K562 (cell line): Measurements from ENCODE around the gene CDC42EP2. TPM values are rescaled to one million over a fixed set of nuclear protein-coding genes. Genes with fewer than 3 reads are reported as not detected.

Experiments used
- ETV1 ChIP-seq: fragments of 450-650 bp; conservative IDR thresholded peaks from 2 replicates; pipeline ENCODE4 v1.6.1; 2016; ENCODE audit warnings: missing genetic modification characterization, control low read depth, low read depth, missing compliant biosample characterization
- HDAC1 ChIP-seq, 2 experiments: fragments of 450-650 bp; IDR thresholded peaks; 2 replicates each; pipeline ENCODE4 v1.6.1; 2016 to 2017; ENCODE audit warnings: inconsistent platforms in 1 of 2, mild to moderate bottlenecking in 1 of 2, moderate library complexity in 1 of 2
- MTA1 ChIP-seq: fragments of 450-650 bp; IDR thresholded peaks from 2 replicates; pipeline ENCODE4 v1.6.1; 2017; ENCODE audit warnings: borderline replicate concordance
- NONO ChIP-seq, 2 experiments: fragments of 200-400 bp in 1 of 2; fragments of 450-650 bp in 1 of 2; formaldehyde crosslinking in 1 of 2; IDR thresholded peaks; 2 replicates each; pipeline ENCODE4 v1.6.1; 2017; ENCODE audit warnings: low read depth in 2 of 2, mild to moderate bottlenecking in 2 of 2, moderate library complexity in 2 of 2, low read length in 1 of 2
- RBFOX2 ChIP-seq: fragments of 200-400 bp; formaldehyde crosslinking; IDR thresholded peaks from 2 replicates; pipeline ENCODE4 v1.6.1; 2017; ENCODE audit warnings: low read depth, mild to moderate bottlenecking, low read length, moderate library complexity
- SAFB ChIP-seq: fragments of 200-400 bp; formaldehyde crosslinking; IDR thresholded peaks from 2 replicates; pipeline ENCODE4 v1.6.1; 2017; ENCODE audit warnings: low read depth, low read length, borderline replicate concordance
- SMAD4 ChIP-seq: fragments of 250-450 bp; sonication (Bioruptor Pico); conservative IDR thresholded peaks from 2 replicates; pipeline ENCODE4 v1.8.0; 2021; ENCODE audit warnings: inconsistent platforms, mild to moderate bottlenecking, moderate library complexity
- STAT5A ChIP-seq: IDR thresholded peaks from 2 replicates; pipeline ENCODE4 v1.6.1; 2012; ENCODE audit warnings: low read length, inconsistent platforms, borderline replicate concordance
- TCF7 ChIP-seq: sonication (generic); IDR thresholded peaks from 2 replicates; pipeline ENCODE4 v1.6.1; 2016; ENCODE audit warnings: antibody characterized with exemption, borderline replicate concordance
- ZBTB7A ChIP-seq: IDR thresholded peaks from 2 replicates; pipeline ENCODE4 v1.6.1; 2011; ENCODE audit warnings: low read depth, mild to moderate bottlenecking, low read length, moderate library complexity, borderline replicate concordance; ENCODE audit not compliant: control insufficient read depth
- ZNF668 ChIP-seq: fragments of 250-450 bp; sonication (Bioruptor Pico); IDR thresholded peaks from 2 replicates; pipeline ENCODE4 v1.8.0; 2022; ENCODE audit warnings: mild to moderate bottlenecking, inconsistent platforms
- ZNF778 ChIP-seq: fragments of 450-650 bp; formaldehyde crosslinking; IDR thresholded peaks from 2 replicates; pipeline ENCODE4 v1.4.0; 2020; ENCODE audit warnings: mild to moderate bottlenecking, moderate library complexity
- polyA plus RNA-seq, 8 experiments: library from polyadenylated mRNA; depleted of rRNA in 4 of 8; stranded (reverse) in 5 of 8; unstranded in 3 of 8; fragments of >200 nt; fragmentation: Nextera tagmentation in 2 of 8; fragmentation: Illumina TruSeq in 1 of 8; extraction: Ambion mirVana in 2 of 8; extraction: Trizol in 1 of 8; gene quantifications; 2 replicates each; pipeline versions ENCODE4 v1.2.1 to v1.2.3, GENCODE V29; 2011 to 2014; ENCODE audit warnings: inconsistent platforms in 1 of 8, missing spikeins in 1 of 8
- total RNA-seq, 7 experiments: library from RNA; depleted of rRNA in 6 of 7; stranded (reverse); fragments of >200 nt in 6 of 7; fragmentation: Illumina TruSeq in 2 of 7; extraction: Trizol in 2 of 7; gene quantifications; 2 replicates each; pipeline versions ENCODE4 v1.2.1 to v1.2.3, GENCODE V29; 2011 to 2021; ENCODE audit warnings: low replicate concordance in 1 of 7
- TF ChIP-seq, protein P1 (sequence below), 2 experiments: fragments of 450-650 bp; conservative IDR thresholded peaks; 2 replicates each; pipeline ENCODE4 v1.6.1; 2017; ENCODE audit warnings: mild to moderate bottlenecking in 2 of 2, moderate library complexity in 2 of 2
- TF ChIP-seq, protein P2 (sequence below): fragments of 450-650 bp; IDR thresholded peaks from 2 replicates; pipeline ENCODE4 v1.6.1; 2016; ENCODE audit warnings: borderline replicate concordance
- TF ChIP-seq, protein P3 (sequence below), 2 experiments: fragments of 450-650 bp; formaldehyde crosslinking in 1 of 2; IDR thresholded peaks; 2 replicates each; pipeline versions ENCODE4 v1.4.0 to v1.6.1; 2014 to 2020; ENCODE audit warnings: mild to moderate bottlenecking in 2 of 2, borderline replicate concordance in 1 of 2, low read depth in 1 of 2

Gene CDC42EP2
- total and polyA plus RNA-seq, 9 of the 15 experiments (the other 6 are each of a cell fraction or from before 2014, with no cell fraction given): 0.27 to 3.5 (median 0.83) TPM; not detected in 1

DNA sequence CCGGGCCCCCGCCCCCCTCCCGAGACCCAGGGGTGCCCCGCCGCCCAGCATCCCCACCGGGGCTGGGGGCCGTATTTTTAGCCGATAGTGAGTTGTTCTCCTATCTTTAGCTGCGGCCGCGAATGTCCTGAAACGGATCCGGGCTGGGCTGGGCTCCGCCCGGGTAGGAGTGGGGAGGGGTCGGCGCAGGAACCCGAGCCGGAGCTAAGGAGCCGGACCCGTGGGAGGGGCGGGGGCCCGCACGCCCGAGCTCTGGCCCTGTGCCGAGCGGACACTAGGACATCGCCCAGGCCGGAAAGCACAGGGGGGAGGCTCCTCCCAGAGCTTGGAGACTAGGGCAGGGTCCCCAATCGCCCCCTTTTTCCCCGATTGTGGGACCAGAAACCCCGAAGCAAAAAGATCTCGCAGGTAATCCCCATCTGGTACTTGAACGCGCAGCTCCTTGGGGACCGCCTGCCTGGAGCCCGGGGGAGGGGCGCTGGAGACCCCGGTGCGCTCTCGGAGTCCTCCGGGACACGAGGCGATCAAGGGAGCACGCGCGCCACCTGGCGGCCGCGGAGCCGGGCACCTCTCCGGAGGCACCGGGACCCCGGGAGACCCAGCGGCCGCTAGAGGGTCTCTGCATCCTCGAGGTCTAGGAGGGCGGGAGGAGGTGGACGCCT is 669 bp downstream of the CDC42EP2 start (continued):
- TF ChIP-seq ZNF778 (CRISPR knock-in tag) (no peak), ETV1 (tag) (peak; percentile 15; the same call in 1 of the 2 replicates), NONO (IDR thresholded peaks at IDR 0.05; ENCODE audit: low read depth in 2 of 2, low read length in 1 of 2) (peak in 1 of 2 experiments; percentile 49; a peak in 1 of 4 replicates), HDAC1 (IDR thresholded peaks at IDR 0.05) (peak in 1 of 2 experiments; percentile 60; a peak in 2 of 4 replicates), STAT5A (0 out of 2 replicates have a peak, but pooled peaks have one; percentile 13), ZBTB7A (peak; percentile 100), SAFB (no peak), TCF7 (no peak), SMAD4 (0 out of 2 replicates have a peak, but pooled peaks have one; percentile 17), RBFOX2 (peak; percentile 52; the same call in 1 of the 2 replicates), ZNF668 (CRISPR knock-in tag) (no peak), MTA1 (0 out of 2 replicates have a peak, but pooled peaks have one; percentile 31)
- TF ChIP-seq, protein P1, sequence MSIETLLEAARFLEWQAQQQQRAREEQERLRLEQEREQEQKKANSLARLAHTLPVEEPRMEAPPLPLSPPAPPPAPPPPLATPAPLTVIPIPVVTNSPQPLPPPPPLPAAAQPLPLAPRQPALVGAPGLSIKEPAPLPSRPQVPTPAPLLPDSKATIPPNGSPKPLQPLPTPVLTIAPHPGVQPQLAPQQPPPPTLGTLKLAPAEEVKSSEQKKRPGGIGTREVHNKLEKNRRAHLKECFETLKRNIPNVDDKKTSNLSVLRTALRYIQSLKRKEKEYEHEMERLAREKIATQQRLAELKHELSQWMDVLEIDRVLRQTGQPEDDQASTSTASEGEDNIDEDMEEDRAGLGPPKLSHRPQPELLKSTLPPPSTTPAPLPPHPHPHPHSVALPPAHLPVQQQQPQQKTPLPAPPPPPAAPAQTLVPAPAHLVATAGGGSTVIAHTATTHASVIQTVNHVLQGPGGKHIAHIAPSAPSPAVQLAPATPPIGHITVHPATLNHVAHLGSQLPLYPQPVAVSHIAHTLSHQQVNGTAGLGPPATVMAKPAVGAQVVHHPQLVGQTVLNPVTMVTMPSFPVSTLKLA (conservative IDR thresholded peaks at IDR 0.05): peak; percentile 86 to 90
- TF ChIP-seq, protein P2, sequence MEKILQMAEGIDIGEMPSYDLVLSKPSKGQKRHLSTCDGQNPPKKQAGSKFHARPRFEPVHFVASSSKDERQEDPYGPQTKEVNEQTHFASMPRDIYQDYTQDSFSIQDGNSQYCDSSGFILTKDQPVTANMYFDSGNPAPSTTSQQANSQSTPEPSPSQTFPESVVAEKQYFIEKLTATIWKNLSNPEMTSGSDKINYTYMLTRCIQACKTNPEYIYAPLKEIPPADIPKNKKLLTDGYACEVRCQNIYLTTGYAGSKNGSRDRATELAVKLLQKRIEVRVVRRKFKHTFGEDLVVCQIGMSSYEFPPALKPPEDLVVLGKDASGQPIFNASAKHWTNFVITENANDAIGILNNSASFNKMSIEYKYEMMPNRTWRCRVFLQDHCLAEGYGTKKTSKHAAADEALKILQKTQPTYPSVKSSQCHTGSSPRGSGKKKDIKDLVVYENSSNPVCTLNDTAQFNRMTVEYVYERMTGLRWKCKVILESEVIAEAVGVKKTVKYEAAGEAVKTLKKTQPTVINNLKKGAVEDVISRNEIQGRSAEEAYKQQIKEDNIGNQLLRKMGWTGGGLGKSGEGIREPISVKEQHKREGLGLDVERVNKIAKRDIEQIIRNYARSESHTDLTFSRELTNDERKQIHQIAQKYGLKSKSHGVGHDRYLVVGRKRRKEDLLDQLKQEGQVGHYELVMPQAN: peak; percentile 70; the same call in 1 of the 2 replicates
- TF ChIP-seq, protein P3, sequence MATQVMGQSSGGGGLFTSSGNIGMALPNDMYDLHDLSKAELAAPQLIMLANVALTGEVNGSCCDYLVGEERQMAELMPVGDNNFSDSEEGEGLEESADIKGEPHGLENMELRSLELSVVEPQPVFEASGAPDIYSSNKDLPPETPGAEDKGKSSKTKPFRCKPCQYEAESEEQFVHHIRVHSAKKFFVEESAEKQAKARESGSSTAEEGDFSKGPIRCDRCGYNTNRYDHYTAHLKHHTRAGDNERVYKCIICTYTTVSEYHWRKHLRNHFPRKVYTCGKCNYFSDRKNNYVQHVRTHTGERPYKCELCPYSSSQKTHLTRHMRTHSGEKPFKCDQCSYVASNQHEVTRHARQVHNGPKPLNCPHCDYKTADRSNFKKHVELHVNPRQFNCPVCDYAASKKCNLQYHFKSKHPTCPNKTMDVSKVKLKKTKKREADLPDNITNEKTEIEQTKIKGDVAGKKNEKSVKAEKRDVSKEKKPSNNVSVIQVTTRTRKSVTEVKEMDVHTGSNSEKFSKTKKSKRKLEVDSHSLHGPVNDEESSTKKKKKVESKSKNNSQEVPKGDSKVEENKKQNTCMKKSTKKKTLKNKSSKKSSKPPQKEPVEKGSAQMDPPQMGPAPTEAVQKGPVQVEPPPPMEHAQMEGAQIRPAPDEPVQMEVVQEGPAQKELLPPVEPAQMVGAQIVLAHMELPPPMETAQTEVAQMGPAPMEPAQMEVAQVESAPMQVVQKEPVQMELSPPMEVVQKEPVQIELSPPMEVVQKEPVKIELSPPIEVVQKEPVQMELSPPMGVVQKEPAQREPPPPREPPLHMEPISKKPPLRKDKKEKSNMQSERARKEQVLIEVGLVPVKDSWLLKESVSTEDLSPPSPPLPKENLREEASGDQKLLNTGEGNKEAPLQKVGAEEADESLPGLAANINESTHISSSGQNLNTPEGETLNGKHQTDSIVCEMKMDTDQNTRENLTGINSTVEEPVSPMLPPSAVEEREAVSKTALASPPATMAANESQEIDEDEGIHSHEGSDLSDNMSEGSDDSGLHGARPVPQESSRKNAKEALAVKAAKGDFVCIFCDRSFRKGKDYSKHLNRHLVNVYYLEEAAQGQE (IDR thresholded peaks at IDR 0.05; ENCODE audit: borderline replicate concordance): peak; percentile 81
- TF ChIP-seq, protein P3 (CRISPR knock-in tag; IDR thresholded peaks at IDR 0.05; ENCODE audit: low read depth): no peak; the same call in 1 of the 2 replicates
